B cell (primary cell): ENCODE data around the gene ACAP1. TPM values are rescaled to one million over a fixed set of nuclear protein-coding genes. Genes with fewer than 3 reads are reported as not detected.

Experiments
- ATAC-seq: fragments of 200-7000 bp; cut with Tn5 transposase; one replicate; pipeline ENCODE4 v1.10.0; 2021; ENCODE audit warnings: low read depth, mild to moderate bottlenecking, moderate number of reproducible peaks, moderate library complexity
- CTCF ChIA-PET: fragments of 350-600 bp; sonication (Branson Sonifier 250); formaldehyde crosslinking; loops from one replicate; lab custom pipeline; 2021; ENCODE audit warnings: antibody characterized with exemption, inconsistent platforms; lab: Charles Lee
- POLR2A ChIA-PET: fragments of 350-600 bp; sonication (Branson Sonifier 250); formaldehyde crosslinking; loops from one replicate; lab custom pipeline; 2021; ENCODE audit warnings: antibody characterized with exemption; lab: Charles Lee
- DNase-seq: peaks from one replicate; pipeline ENCODE4 v3.0.0; 2013
- H2AFZ ChIP-seq: 2 replicates; pipeline ENCODE4 v1.6.1; 2012; ENCODE audit warnings: mild to moderate bottlenecking, low read depth, low read length; ENCODE audit not compliant: insufficient read depth, poor library complexity, severe bottlenecking
- H3K27ac ChIP-seq, 2 donors: 1 replicate in 1 of 2; 2 replicates in 1 of 2; pipeline ENCODE4 v1.5.1; 2012 to 2013; ENCODE audit warnings: low read length in 2 of 2, mild to moderate bottlenecking in 2 of 2, moderate library complexity in 1 of 2
- H3K27me3 ChIP-seq, 4 experiments: fragments of 200-600 bp in 1 of 4; sonication (generic) in 1 of 4; replicated peaks in 1 of 4; 1 replicate in 2 of 4; 2 replicates in 2 of 4; pipeline versions ENCODE4 v1.6.1 to v1.7.0; 2013 to 2016; ENCODE audit warnings: low read length in 3 of 4, mild to moderate bottlenecking in 2 of 4, mixed read lengths in 1 of 4, moderate library complexity in 1 of 4; ENCODE audit not compliant: insufficient read depth in 4 of 4, control insufficient read depth in 3 of 4; ENCODE audit errors: control extremely low read depth in 1 of 4
- H3K36me3 ChIP-seq, 2 experiments: replicated peaks in 1 of 2; 1 replicate in 1 of 2; 2 replicates in 1 of 2; pipeline versions ENCODE4 v1.6.1 to v1.7.1; 2013; ENCODE audit warnings: low read length in 1 of 2; ENCODE audit not compliant: insufficient read depth in 2 of 2, control insufficient read depth in 1 of 2; ENCODE audit errors: control extremely low read depth in 1 of 2, extremely low read depth in 1 of 2
- H3K4me1 ChIP-seq, 2 donors: fragments of 200-600 bp in 1 of 2; sonication (generic) in 1 of 2; 1 replicate in 1 of 2; 2 replicates in 1 of 2; pipeline versions ENCODE4 v1.5.1 to v1.6.1; 2013 to 2017; ENCODE audit warnings: low read length in 2 of 2; ENCODE audit not compliant: control insufficient read depth in 2 of 2, insufficient read depth in 2 of 2
- H3K4me2 ChIP-seq: replicated peaks from 2 replicates; pipeline ENCODE3; 2012; ENCODE audit warnings: mild to moderate bottlenecking, low read depth, low read length; ENCODE audit not compliant: poor library complexity, severe bottlenecking
- H3K4me3 ChIP-seq, 5 experiments: fragments of 200-600 bp in 1 of 5; sonication (generic) in 1 of 5; 1 replicate in 3 of 5; 2 replicates in 2 of 5; pipeline versions ENCODE4 v1.5.1 to v1.7.0; 2011 to 2016; ENCODE audit warnings: low read length in 4 of 5, mild to moderate bottlenecking in 4 of 5, low read depth in 2 of 5, control low read depth in 1 of 5, moderate library complexity in 1 of 5; ENCODE audit not compliant: insufficient read depth in 1 of 5; ENCODE audit errors: control extremely low read depth in 1 of 5, extremely low read depth in 1 of 5
- H3K79me2 ChIP-seq: fragments of 200-600 bp; sonication (generic); one replicate; pipeline ENCODE4 v1.6.0; 2016; ENCODE audit warnings: low read length; ENCODE audit not compliant: control insufficient read depth, insufficient read depth
- H3K9ac ChIP-seq: fragments of 200-600 bp; sonication (generic); 2 replicates; pipeline ENCODE4 v1.6.1; 2017; ENCODE audit warnings: mild to moderate bottlenecking, low read length, moderate library complexity
- H3K9me3 ChIP-seq, 3 donors: one replicate each; pipeline versions ENCODE4 v1.6.1 to v1.7.1; 2013; ENCODE audit warnings: low read length in 2 of 3; ENCODE audit not compliant: control insufficient read depth in 2 of 3, insufficient read depth in 1 of 3; ENCODE audit errors: control extremely low read depth in 1 of 3
- H4K20me1 ChIP-seq: 2 replicates; pipeline ENCODE4 v1.6.0; 2012; ENCODE audit warnings: mild to moderate bottlenecking, low read length; ENCODE audit not compliant: insufficient read depth, control insufficient read depth, poor library complexity, severe bottlenecking
- H3K27ac Mint-ChIP-seq: one replicate; pipeline ENCODE4 v1.8.0; 2021; ENCODE audit warnings: mixed read lengths
- H3K27me3 Mint-ChIP-seq: one replicate; pipeline ENCODE4 v1.8.0; 2021; ENCODE audit warnings: mixed read lengths
- H3K4me1 Mint-ChIP-seq: one replicate; pipeline ENCODE4 v1.8.0; 2021; ENCODE audit warnings: mixed read lengths
- H3K4me3 Mint-ChIP-seq: one replicate; pipeline ENCODE4 v1.8.0; 2021; ENCODE audit warnings: mixed read lengths
- H3K9me3 Mint-ChIP-seq: one replicate; pipeline ENCODE4 v1.8.0; 2022; ENCODE audit warnings: mixed read lengths; ENCODE audit not compliant: insufficient read depth
- CTCF ChIP-seq: fragments of 200-600 bp; IDR thresholded peaks from one replicate; pipeline ENCODE4 v1.8.0; 2022; ENCODE audit warnings: antibody characterized with exemption, mild to moderate bottlenecking
- EZH2 ChIP-seq: IDR thresholded peaks from 2 replicates; pipeline ENCODE4 v1.6.1; 2012; ENCODE audit warnings: borderline replicate concordance, low read depth, mild to moderate bottlenecking, moderate library complexity, low read length; ENCODE audit not compliant: insufficient read depth, poor library complexity, severe bottlenecking
- WGBS: methylation state at CpG from one replicate; pipeline ENCODE4 v1.1.5; 2013; ENCODE audit warnings: missing lambda C conversion rate; ENCODE audit not compliant: insufficient coverage; 5-methylcytosine and 5-hydroxymethylcytosine counted together
- intact Hi-C: fragments of 100-400 bp; cut with micrococcal nuclease; formaldehyde crosslinking; loops from one replicate; pipeline ENCODE4 v1.10.0; 2022
- polyA plus RNA-seq: library from polyadenylated mRNA; depleted of rRNA; stranded (reverse); fragments of >200 nt; gene quantifications from 2 replicates; pipeline ENCODE4 v1.2.3, GENCODE V29; 2012
- total RNA-seq, 2 donors: library from RNA; stranded (reverse); fragments of 120-200 nt in 1 of 2; gene quantifications; 1 replicate in 1 of 2; 2 replicates in 1 of 2; pipeline versions ENCODE4 v1.2.3 to v1.2.4, GENCODE V29; 2013 to 2022

Gene ACAP1
- total and polyA plus RNA-seq, 2 donors (not counting 1 experiment from before 2014, with no cell fraction given), result 392 to 412 TPM

- Histone ChIP-seq H4K20me1 (peaks cover 5% of the 10 kb centered on the region), H3K27me3 (no peaks in the 10 kb centered on the region), H3K4me1 (peaks cover 18 to 34% of the 10 kb centered on the region in 2 donors), H3K36me3 (peaks cover 0 to 39% of the 10 kb centered on the region in 2 experiments), H3K4me2 (no peak overlapping the region), H2AFZ (no peak overlapping the region), H3K79me2 (peaks cover 30% of the 10 kb centered on the region), H3K27ac (no peak overlapping the region), H3K4me3 (no peak overlapping the region), H3K9ac (no peak overlapping the region), H3K9me3 (no peaks in the 10 kb centered on the region)
- no peak for ATAC-seq
- H3K4me3 Mint-ChIP-seq, result peak overlapping the region; percentile 49
- WGBS, result no CpG with 5 or more reads among the region's 7 CpGs
- intact Hi-C loops, result no loop called here
- no peaks in the 10 kb centered on the region for H3K9me3 Mint-ChIP-seq
- peaks cover 31% of the 10 kb centered on the region for H3K4me1 Mint-ChIP-seq
- H3K27me3 Mint-ChIP-seq, result no peaks in the 10 kb centered on the region
- no peak for TF ChIP-seq CTCF
- no peak for TF ChIP-seq EZH2
- ChIA-PET POLR2A (interaction anchor here (1.0 to 1.8 kb wide), 3 partner anchors 9 to 12 kb away, joined by 3 to 4 read pairs (median 3); partner anchors contain the start of genes ACAP1 and GPS2), CTCF (interaction anchor here (0.7 to 5.1 kb wide), 6 partner anchors 10 to 281 kb away, joined by 4 to 47 read pairs (median 6); partner anchors contain the start of gene ACAP1)
- no peak for DNase-seq
- no peak overlapping the region for H3K27ac Mint-ChIP-seq
Observed at GRCh38 chr17:7327056-7327455, 9.3 kb upstream of the ACAP1 start.

GRCh38 chr17:7327501-7327900 is 8.8 kb upstream of the ACAP1 start:
- peak overlapping the region; percentile 15 for H3K27ac Mint-ChIP-seq
- H3K9ac ChIP-seq, result no peak overlapping the region
- no peaks in the 10 kb centered on the region for H3K27me3 ChIP-seq
- H3K9me3 Mint-ChIP-seq, result no peaks in the 10 kb centered on the region
- DNase-seq, result no peak
- peak overlapping the region; percentile 49 for H3K4me3 Mint-ChIP-seq
- peaks cover 22 to 39% of the 10 kb centered on the region in 2 donors for H3K4me1 ChIP-seq
- intact Hi-C loops, result no loop called here
- POLR2A ChIA-PET, result interaction anchor here (1.0 to 1.2 kb wide), 2 partner anchors 9 to 12 kb away, joined by 3 read pairs; partner anchors contain the start of genes ACAP1 and GPS2
- peaks cover 0 to 34% of the 10 kb centered on the region in 2 experiments for H3K36me3 ChIP-seq
- no peak overlapping the region for H2AFZ ChIP-seq
- H3K79me2 ChIP-seq, result peaks cover 29% of the 10 kb centered on the region
- H3K27ac ChIP-seq, result no peak overlapping the region
- H3K4me1 Mint-ChIP-seq, result peaks cover 35% of the 10 kb centered on the region
- TF ChIP-seq EZH2 (no peak), CTCF (no peak)
- H3K9me3 ChIP-seq, result no peaks in the 10 kb centered on the region
- ATAC-seq, result no peak
- H4K20me1 ChIP-seq, result peaks cover 5% of the 10 kb centered on the region
- H3K4me3 ChIP-seq, result no peak overlapping the region
- CTCF ChIA-PET, result interaction anchor here (1.7 to 5.1 kb wide), 3 partner anchors 9 to 31 kb away, joined by 5 to 47 read pairs (median 15); partner anchors contain the start of gene ACAP1
- H3K27me3 Mint-ChIP-seq, result no peaks in the 10 kb centered on the region
- 95% methylated on average over 12 of the region's 17 CpGs for WGBS
- H3K4me2 ChIP-seq, result no peak overlapping the region
